ENCODE measurements around the gene GDF11.
A peak's percentile ranks its signal among the peaks of the same experiment; 100 is the strongest.

Gene GDF11

GRCh38 chr12:55738123-55739024 lies 4.5 kb upstream of the GDF11 start (continued):
- TF ChIP-seq ZNF398 (tag by site-specific recombination; IDR thresholded peaks at IDR 0.05) (peak; percentile 57; the same call in 1 of the 2 replicates), ZNF596 (tag by site-specific recombination; IDR thresholded peaks at IDR 0.05) (peak; percentile 22; the same call in 1 of the 2 replicates), KLF9 (tag by site-specific recombination; IDR thresholded peaks at IDR 0.05; ENCODE audit: low read depth) (peak; percentile 68; the same call in 1 of the 2 replicates), SP3 (tag by site-specific recombination; IDR thresholded peaks at IDR 0.05) (peak; percentile 62), ZNF366 (tag by site-specific recombination; conservative IDR thresholded peaks at IDR 0.05) (peak; percentile 68), ZBTB17 (tag by site-specific recombination; IDR thresholded peaks at IDR 0.05) (peak; percentile 97), ZNF394 (tag by site-specific recombination; IDR thresholded peaks at IDR 0.05; ENCODE audit: borderline replicate concordance) (0 out of 2 replicates have a peak, but pooled peaks have one; percentile 8), GLIS1 (tag by site-specific recombination; IDR thresholded peaks at IDR 0.05) (peak; percentile 4; the same call in 1 of the 2 replicates), GLIS2 (tag by site-specific recombination; IDR thresholded peaks at IDR 0.05) (peak; percentile 71), PATZ1 (tag by site-specific recombination; IDR thresholded peaks at IDR 0.05) (peak; percentile 89), ZBTB8A (tag by site-specific recombination; IDR thresholded peaks at IDR 0.05) (peak; percentile 63), YY2 (tag by site-specific recombination; IDR thresholded peaks at IDR 0.05) (peak; percentile 47; the same call in 1 of the 2 replicates), SP2 (tag by site-specific recombination; IDR thresholded peaks at IDR 0.05) (peak; percentile 72), ZNF169 (tag by site-specific recombination; IDR thresholded peaks at IDR 0.05) (no peak), ZNF404 (tag by site-specific recombination; IDR thresholded peaks at IDR 0.05) (no peak), ZFHX2 (tag by site-specific recombination; conservative IDR thresholded peaks at IDR 0.05) (0 out of 2 replicates have a peak, but pooled peaks have one; percentile 31), ZBTB20 (tag by site-specific recombination; IDR thresholded peaks at IDR 0.05) (peak; percentile 92), KLF10 (tag by site-specific recombination; IDR thresholded peaks at IDR 0.05) (0 out of 2 replicates have a peak, but pooled peaks have one; percentile 14), ZNF274 (IDR thresholded peaks at IDR 0.05; ENCODE audit: low read length) (no peak), ZNF274 (tag by site-specific recombination; IDR thresholded peaks at IDR 0.05; ENCODE audit: borderline replicate concordance) (no peak), ZNF341 (tag by site-specific recombination; IDR thresholded peaks at IDR 0.05; ENCODE audit: low read depth) (peak; percentile 91), ZNF585B (tag by site-specific recombination; IDR thresholded peaks at IDR 0.05) (no peak), ZNF544 (tag by site-specific recombination; IDR thresholded peaks at IDR 0.05) (no peak), ZNF214 (tag by site-specific recombination; IDR thresholded peaks at IDR 0.05; ENCODE audit: borderline replicate concordance) (no peak), YY1 (tag by site-specific recombination; IDR thresholded peaks at IDR 0.05) (0 out of 2 replicates have a peak, but pooled peaks have one; percentile 72), HIC1 (tag by site-specific recombination; IDR thresholded peaks at IDR 0.05) (peak; percentile 86), ZNF488 (tag by site-specific recombination; IDR thresholded peaks at IDR 0.05) (no peak), ZNF654 (tag by site-specific recombination; IDR thresholded peaks at IDR 0.05; ENCODE audit: low read depth) (peak; percentile 99), PRDM4 (tag by site-specific recombination; IDR thresholded peaks at IDR 0.05) (peak; percentile 54; the same call in 1 of the 2 replicates), KLF8 (tag by site-specific recombination; IDR thresholded peaks at IDR 0.05) (peak; percentile 55; the same call in 1 of the 2 replicates)
